ENCODE data around the gene ATG101.

The ATG101 gene

DNA sequence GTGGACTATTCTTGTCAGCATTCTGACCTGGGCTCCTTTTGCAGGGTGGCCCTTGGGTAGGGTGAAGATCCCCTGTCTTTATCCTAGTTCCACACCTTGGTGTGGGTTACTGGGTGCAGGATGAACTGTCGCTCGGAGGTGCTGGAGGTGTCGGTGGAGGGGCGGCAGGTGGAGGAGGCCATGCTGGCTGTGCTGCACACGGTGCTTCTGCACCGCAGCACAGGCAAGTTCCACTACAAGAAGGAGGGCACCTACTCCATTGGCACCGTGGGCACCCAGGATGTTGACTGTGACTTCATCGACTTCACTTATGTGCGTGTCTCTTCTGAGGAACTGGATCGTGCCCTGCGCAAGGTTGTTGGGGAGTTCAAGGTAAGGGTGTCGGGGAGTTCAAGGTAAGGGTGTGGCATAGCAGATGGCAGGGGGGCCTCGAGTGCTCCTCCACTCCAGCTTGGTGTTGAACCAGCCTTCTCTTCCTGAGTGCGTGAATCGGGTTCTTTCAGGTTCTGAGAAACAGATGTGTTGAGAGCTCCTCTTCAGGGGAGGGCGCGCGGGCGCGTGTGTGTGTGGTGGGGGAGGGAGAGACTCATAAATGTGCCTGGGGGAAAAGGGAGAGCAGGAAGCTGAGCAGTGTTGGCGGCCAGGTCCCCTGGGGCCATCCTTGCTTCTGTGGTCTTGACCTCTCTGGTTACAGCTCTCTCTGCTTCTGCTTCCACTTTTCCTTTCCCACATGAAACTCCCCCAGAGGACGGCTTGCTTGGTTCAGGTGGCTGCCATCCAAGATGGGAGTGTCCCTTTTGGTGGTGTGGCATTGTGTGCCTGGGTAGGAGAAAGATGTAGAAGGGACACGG, 4.0 kb downstream of the ATG101 start:
- no peak for TF ChIP-seq ZNF274 (IDR thresholded peaks at IDR 0.05; ENCODE audit: low read depth, low read length)
- H3K4me3 ChIP-seq (ENCODE audit: low read length): no peak overlapping the region; the same call in 1 of the 2 replicates

DNA sequence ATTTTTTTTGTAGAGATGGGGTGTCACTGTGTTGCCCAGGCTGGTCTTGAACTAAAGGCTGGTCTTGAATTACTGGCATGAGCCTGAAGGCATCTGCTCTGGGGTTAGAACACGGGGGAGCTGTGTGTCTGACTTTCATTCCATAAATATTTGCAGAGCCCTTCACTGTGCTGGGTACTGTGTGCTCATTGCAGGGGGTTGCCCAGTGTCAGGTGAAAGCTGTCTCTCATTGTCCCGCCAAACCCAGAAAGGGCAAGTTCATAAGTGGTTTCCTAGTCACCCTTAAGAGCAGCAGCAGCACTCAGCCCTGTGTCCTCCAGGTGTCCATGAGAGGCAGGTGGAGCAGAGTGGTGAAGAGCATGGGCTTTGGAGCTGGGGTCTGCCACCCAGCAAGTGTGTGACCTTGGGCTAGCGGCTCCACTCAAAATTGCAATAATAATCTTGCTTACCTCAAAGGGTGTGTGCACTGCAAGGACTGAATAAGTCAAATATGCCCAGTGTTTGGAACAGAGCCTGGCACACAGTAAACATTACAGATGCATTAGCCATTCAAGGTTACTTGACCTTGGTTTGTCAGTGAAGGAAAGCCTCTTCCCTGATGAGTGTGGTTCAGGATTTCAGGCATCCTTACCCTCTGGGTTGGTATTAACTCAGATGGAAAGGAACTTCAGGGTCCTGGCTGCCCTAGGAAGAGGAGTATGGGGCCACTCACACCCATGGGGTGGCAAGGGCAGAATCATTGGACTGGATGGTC, 5.4 kb downstream of the ATG101 start:
- no peak overlapping the region for H3K4me3 ChIP-seq (ENCODE audit: low read length)
- no peak for TF ChIP-seq ZNF274 (IDR thresholded peaks at IDR 0.05; ENCODE audit: low read depth, low read length)

DNA sequence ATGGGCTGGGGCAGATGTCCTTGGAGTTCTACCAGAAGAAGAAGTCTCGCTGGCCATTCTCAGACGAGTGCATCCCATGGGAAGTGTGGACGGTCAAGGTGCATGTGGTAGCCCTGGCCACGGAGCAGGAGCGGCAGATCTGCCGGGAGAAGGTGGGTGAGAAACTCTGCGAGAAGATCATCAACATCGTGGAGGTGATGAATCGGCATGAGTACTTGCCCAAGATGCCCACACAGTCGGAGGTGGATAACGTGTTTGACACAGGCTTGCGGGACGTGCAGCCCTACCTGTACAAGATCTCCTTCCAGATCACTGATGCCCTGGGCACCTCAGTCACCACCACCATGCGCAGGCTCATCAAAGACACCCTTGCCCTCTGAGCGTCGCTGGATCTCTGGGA, 7.0 kb downstream of the ATG101 start:
- H3K4me3 ChIP-seq (ENCODE audit: low read length): no peak overlapping the region
- TF ChIP-seq ZNF274 (IDR thresholded peaks at IDR 0.05; ENCODE audit: low read depth, low read length): no peak

DNA sequence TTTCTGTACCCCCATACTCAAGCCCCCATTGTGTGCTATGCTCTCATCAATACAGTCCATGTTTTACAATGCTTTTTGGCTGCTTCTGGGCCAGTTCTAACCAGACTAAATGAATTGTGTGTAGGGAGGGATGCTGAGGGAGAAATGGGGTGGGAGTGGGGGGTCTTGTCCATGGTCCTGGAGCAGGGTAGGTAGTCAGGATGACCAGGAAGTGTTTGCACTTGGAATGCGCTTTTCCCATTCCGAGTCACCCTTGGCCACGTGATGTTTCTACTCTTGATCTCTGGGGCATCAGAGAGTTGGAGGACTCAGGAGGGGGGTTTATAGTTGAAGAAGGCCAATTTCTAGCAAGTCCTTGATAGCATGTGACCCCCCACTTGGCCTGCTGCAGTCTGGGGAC, 8.5 kb downstream of the ATG101 start:
- no peak overlapping the region for H3K4me3 ChIP-seq (ENCODE audit: low read length)
- TF ChIP-seq ZNF274 (IDR thresholded peaks at IDR 0.05; ENCODE audit: low read depth, low read length): no peak

DNA sequence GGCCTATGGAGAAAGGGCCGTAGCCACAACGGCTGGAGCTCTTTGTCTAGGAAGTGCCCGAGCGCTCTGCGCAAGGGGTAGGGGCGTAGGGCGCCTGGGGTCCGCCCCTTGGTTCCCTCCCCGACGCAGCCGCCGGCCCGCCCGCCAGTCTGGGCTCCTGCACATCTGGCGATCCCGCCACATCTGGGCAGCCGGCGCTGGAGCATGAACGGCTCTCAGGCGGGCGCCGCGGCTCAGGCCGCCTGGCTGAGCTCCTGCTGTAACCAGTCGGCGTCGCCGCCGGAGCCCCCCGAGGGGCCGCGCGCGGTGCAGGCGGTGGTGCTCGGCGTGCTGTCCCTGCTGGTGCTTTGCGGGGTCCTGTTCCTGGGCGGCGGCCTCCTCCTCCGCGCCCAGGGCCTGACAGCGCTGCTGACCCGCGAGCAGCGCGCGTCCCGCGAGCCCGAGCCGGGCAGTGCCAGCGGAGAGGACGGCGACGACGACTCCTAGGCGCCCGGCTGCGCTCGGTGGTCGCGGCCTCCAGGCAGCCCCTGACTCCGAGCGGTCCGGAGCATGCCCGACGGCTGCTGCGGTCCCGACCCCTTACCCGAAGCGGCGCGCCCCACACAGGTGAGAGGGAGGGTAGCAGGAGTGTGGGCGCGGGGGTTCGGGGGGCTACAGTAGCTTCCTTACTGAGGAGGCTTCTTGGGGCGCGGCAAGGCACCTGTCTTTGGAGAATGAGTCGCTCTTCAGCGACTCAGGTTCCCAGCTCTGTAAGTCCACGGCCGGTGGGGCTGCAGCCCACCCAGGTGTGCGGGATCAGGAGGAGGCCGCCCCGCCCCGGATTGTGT, 10.0 kb downstream of the ATG101 start, which contains the start of gene SMIM41:
SMIM41 (plus strand) TSS at position 129 of the 827 bp plus-strand sequence; CDS start at position 205, 76 bp downstream.
- no peak for TF ChIP-seq ZNF274 (IDR thresholded peaks at IDR 0.05; ENCODE audit: low read depth, low read length)
- no peak within 1 kb of the TSS for H3K4me3 ChIP-seq (ENCODE audit: low read length)

DNA sequence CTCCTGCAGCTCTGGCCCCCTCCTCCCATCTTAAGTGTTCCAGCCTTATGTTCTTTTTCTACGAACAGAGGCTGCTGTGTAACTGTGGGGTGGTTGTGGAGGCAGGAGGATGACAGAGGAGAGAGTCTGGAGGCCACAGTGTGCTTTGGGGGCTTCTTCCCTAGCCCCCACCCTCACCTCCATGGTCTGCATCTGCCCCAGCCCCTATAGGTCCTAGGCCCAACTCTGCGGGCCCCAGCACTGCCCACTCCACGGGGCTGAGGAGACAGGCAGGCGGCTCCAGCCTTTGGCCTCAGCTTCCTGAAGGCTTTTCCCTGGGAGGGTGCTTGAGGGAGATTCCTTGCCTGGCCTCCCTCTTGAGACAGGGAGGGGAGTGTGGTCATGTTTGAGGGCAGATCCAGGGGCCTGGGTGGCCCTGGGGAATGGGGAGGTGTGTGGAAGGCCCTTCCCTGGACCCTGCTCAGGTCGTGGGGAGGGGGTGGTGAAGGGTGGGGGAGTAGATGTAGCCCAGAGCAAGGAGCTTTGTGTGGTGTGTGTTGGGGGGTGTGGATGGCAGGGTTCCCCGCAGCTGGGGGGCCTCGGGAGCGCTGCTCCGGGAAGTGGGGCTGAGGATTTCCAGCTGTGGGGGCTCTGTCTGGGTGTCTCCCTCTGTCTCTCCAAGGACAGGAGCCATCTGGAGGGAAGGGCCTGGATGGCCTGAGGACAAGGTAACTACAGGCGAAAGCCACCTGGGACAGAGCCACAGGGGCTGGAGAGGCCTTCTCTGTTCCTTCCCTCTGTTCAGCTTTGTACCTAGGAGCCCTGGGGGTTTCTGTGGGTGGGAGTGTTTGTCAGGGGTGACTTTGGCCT, 10.8 kb downstream of the ATG101 start:
- no peak overlapping the region for H3K4me3 ChIP-seq (ENCODE audit: low read length)
- TF ChIP-seq ZNF274 (IDR thresholded peaks at IDR 0.05; ENCODE audit: low read depth, low read length): no peak

DNA sequence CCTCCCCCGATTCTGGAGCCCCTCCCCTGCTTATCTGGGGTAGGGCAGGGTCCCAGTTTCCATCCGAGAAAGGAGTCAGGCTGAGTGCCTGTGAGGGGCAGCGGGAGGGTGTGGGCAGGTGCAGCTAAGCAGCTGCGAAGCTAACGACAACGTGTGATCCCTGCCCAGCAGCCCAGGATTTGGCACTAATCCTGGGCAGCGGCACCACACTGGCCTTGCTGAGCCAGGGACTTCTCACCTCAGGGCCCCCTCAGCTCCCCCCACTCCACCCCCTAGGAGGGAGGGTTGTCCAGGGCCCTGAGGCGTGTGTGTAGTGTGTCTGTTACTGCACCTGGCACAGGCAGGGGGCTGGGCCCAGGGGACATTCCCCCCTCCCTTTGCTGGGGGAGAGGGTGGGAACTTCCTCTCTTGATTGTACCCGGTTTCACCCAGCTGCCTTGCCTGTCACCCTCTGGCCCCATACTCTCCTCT, 11.5 kb downstream of the ATG101 start:
- no peak for TF ChIP-seq ZNF274 (IDR thresholded peaks at IDR 0.05; ENCODE audit: low read depth, low read length)
- H3K4me3 ChIP-seq (ENCODE audit: low read length): no peak overlapping the region

DNA sequence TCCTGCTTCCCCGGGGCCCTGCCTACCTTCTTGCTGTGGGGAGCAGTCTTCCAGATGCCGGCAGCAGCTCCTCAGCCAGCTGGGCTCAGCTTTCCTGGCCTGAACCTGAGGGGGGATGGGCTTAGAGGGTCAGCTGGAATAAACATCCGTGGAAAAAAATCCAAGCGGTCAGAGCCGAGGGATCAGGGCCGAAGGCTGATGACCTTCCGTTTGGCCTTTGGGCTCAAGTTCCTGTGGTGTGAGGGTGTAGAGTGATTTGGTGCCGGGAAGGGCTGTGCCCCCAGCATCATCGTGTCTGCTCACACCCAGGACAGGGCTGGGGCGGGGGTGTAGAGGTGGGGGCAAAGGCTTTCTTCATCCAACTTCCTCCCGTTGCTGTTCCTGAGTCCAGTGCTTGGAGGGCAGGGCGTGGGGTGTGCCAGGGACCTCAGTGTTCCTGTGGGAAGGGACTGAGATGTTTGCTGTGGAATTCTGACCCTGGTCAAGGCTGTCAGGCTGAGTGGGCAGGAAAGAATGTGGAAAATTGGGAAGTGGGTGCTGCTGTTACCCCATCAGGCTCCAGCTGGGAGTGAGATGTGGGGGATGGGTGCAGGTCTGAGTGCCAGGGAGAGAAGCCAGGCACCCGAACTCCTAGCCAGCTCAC, 12.4 kb downstream of the ATG101 start:
- no peak overlapping the region for H3K4me3 ChIP-seq (ENCODE audit: low read length)
- TF ChIP-seq ZNF274 (IDR thresholded peaks at IDR 0.05; ENCODE audit: low read depth, low read length): no peak

DNA sequence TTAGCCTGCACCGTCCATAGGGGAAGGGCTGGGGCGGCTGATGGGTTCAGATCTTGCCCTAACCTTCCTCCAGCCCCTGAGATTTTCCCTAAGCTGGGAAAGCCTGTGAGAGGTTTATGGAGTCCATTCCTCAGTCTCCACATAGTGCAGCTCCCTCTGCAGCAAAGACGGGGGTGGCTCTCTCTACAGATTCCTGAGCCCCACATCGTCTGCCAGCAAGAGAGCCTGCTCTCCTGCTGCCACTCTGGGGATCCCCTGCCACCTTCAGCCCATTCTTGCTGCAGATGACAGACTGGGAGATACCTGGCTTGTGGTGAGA, 12.8 kb downstream of the ATG101 start:
- H3K4me3 ChIP-seq (ENCODE audit: low read length): no peak overlapping the region
- no peak for TF ChIP-seq ZNF274 (IDR thresholded peaks at IDR 0.05; ENCODE audit: low read depth, low read length)

DNA sequence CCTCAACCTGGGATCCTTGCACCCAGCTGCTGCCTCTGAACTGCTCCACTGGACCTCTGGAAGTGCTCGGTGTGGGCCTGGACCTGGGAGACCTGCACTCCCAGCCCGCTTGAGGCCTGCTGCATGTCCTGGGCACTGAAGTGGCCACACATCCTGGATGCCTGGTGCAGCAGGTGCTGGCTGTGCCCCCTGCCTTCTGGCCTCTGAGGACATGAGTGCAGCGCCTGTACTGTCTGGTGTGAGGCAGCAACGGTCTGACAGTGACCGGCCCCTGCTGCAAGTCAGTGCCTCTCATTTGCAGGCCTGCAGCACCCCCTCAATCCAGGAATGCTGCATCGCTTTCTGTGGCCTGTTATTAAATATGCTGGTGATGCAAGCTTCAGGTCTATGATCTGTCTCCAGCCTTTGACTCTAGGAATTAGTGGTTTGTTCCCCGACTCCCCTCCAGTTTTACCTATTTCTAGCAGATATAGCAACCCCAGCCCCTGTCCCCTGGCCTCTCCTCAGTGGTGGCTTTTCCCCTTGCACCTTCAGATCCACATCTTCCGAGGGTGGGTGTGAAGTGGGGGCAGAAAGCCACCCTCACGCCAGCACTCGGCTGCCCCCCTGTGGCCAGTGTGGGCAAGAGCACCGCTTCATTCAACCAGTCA, 13.3 kb downstream of the ATG101 start:
- TF ChIP-seq ZNF274 (IDR thresholded peaks at IDR 0.05; ENCODE audit: low read depth, low read length): no peak
- no peak overlapping the region for H3K4me3 ChIP-seq (ENCODE audit: low read length)

DNA sequence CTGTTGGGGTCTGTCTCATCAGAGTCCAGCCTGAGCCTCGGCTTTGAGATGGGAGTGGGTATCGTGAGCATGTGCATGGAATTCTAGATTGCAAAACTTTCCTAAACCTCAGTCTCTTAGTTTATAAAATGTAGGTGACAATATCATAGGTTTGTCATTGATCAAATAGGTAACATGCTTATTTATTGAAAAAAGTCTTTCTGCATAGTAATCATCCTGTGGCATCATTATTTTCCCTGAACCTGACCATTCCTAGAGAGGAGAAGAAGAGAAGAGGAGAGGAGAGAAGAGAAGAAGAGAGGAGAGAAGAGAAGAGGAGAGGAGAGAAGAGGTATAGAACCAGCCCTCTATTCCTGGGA, 13.8 kb downstream of the ATG101 start:
- H3K4me3 ChIP-seq (ENCODE audit: low read length): no peak overlapping the region
- TF ChIP-seq ZNF274 (IDR thresholded peaks at IDR 0.05; ENCODE audit: low read depth, low read length): no peak

DNA sequence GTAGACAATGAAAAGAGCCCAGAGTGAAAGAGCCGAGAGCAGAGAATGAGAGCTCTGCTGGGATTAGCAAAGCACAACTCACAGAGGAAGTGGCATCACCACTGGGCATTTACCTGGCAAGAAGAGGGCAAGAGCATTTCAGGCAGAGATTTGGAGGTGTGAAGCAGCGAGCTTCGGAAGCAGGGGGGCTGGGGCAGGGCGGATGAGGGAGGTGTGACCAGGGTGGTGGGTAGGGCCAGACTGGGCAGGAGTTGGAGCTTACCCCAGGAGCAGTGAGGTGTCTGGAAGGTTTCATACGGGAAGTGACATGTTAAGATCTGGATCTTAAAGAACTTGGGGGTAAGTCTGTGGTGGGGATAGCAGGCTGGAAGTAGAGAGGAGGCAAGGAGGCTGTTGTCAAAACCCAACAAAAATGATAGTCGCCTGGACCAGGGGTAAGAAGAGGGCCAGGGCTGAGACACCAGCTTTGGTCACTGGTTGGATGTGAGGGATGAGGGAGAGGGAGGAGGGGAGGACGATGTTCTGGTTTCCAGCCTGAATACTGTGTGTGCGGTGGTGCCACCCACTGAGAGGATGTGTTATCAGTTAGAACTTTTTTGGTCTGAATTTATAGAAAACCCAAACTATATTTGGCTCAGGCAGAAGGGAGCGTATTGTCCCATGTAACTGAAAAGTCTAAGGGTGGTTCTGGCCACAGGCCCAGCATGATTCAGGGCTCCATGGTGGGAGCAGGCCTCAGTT, 14.9 kb downstream of the ATG101 start:
- TF ChIP-seq ZNF274 (IDR thresholded peaks at IDR 0.05; ENCODE audit: low read depth, low read length): no peak
- H3K4me3 ChIP-seq (ENCODE audit: low read length): no peak overlapping the region
